Smooth muscle cell (in vitro differentiated cells): ENCODE measurements around the gene GGPS1. TPM values are rescaled to one million over a fixed set of nuclear protein-coding genes. Genes with fewer than 3 reads are reported as not detected.
"Not testable (repeated sequence)": the region's sequence is repeated elsewhere in the genome, so short reads cannot be mapped to it uniquely, and the experiment has no call there.

Source experiments
- DNase-seq: peaks from one replicate; lab custom pipeline; 2025; ENCODE audit not compliant: unreplicated experiment; lab: John Stamatoyannopoulos, UW
- H2AFZ ChIP-seq: fragments of 200-600 bp; sonication (generic); 2 replicates; pipeline ENCODE4 v1.6.0; 2016; ENCODE audit warnings: antibody characterized with exemption, low read depth, mild to moderate bottlenecking
- H3F3A ChIP-seq: fragments of 200-600 bp; sonication (generic); 2 replicates; pipeline ENCODE4 v1.6.0; 2017; ENCODE audit warnings: antibody characterized with exemption, low read depth
- H3K27ac ChIP-seq: fragments of 200-600 bp; sonication (generic); 2 replicates; pipeline ENCODE4 v1.5.1; 2016; ENCODE audit warnings: low read depth, mild to moderate bottlenecking
- H3K27me3 ChIP-seq: fragments of 200-600 bp; sonication (generic); 2 replicates; pipeline ENCODE4 v1.6.1; 2016; ENCODE audit warnings: low read depth, mild to moderate bottlenecking
- H3K36me3 ChIP-seq: fragments of 200-600 bp; sonication (generic); 2 replicates; pipeline ENCODE4 v1.5.1; 2016; ENCODE audit warnings: low read depth
- H3K4me1 ChIP-seq: fragments of 200-600 bp; sonication (generic); 2 replicates; pipeline ENCODE4 v1.5.1; 2016; ENCODE audit warnings: low read depth
- H3K4me2 ChIP-seq: fragments of 200-600 bp; sonication (generic); 2 replicates; pipeline ENCODE4 v1.6.0; 2016; ENCODE audit warnings: mild to moderate bottlenecking
- H3K4me3 ChIP-seq: fragments of 200-600 bp; sonication (generic); 2 replicates; pipeline ENCODE4 v1.5.1; 2016; ENCODE audit warnings: mild to moderate bottlenecking
- H3K79me2 ChIP-seq: fragments of 200-600 bp; sonication (generic); 2 replicates; pipeline ENCODE4 v1.6.0; 2016; ENCODE audit warnings: low read depth, mild to moderate bottlenecking
- H3K9ac ChIP-seq: fragments of 200-600 bp; sonication (generic); 2 replicates; pipeline ENCODE4 v1.6.0; 2016; ENCODE audit warnings: low read depth
- H3K9me3 ChIP-seq: fragments of 200-600 bp; sonication (generic); replicated peaks from 2 replicates; pipeline ENCODE4 v1.5.1; 2016; ENCODE audit warnings: low read depth
- H4K20me1 ChIP-seq: fragments of 200-600 bp; sonication (generic); 2 replicates; pipeline ENCODE4 v1.6.0; 2016; ENCODE audit warnings: low read depth
- CTCF ChIP-seq: fragments of 200-600 bp; sonication (generic); IDR thresholded peaks from 2 replicates; pipeline ENCODE4 v1.5.1; 2017; ENCODE audit warnings: borderline replicate concordance, mild to moderate bottlenecking, antibody characterized with exemption; ENCODE audit not compliant: insufficient read depth, poor library complexity, severe bottlenecking
- WGBS: methylation state at CpG from one replicate; pipeline ENCODE4 v1.1.7; 2016; ENCODE audit warnings: low lambda C conversion rate; 5-methylcytosine and 5-hydroxymethylcytosine counted together
- polyA plus RNA-seq: library from polyadenylated mRNA; unstranded; fragments of >200 nt; fragmentation: Nextera tagmentation; extraction: Ambion mirVana; gene quantifications from 2 replicates; pipeline ENCODE4 v1.2.1, GENCODE V29; 2016
- total RNA-seq: library from RNA; depleted of rRNA; stranded (reverse); fragments of >200 nt; gene quantifications from 2 replicates; pipeline ENCODE4 v1.2.3, GENCODE V29; 2014

Gene GGPS1
- total and polyA plus RNA-seq, 2 experiments from 2014 or later, result 41.3 to 47.5 TPM

GRCh38 chr1:235302143-235302542, 26.2 kb upstream of the GGPS1 start:
- DNase-seq, result no peak
- 43% methylated on average over 1 of the region's 1 CpG for WGBS
- TF ChIP-seq CTCF, result no peak
- H3K4me1 ChIP-seq, result peaks cover 7% of the 10 kb centered on the region
- H4K20me1 ChIP-seq, result peaks cover 100% of the 10 kb centered on the region
- H3K27me3 ChIP-seq, result no peaks in the 10 kb centered on the region
- H3K36me3 ChIP-seq, result no peaks in the 10 kb centered on the region
- no peak overlapping the region for H2AFZ ChIP-seq
- H3K27ac ChIP-seq, result no peak overlapping the region
- peaks cover 99% of the 10 kb centered on the region for H3K79me2 ChIP-seq
- no peaks in the 10 kb centered on the region for H3K9me3 ChIP-seq
- no peak overlapping the region for H3K9ac ChIP-seq
- no peak overlapping the region for H3K4me3 ChIP-seq
- no peak overlapping the region for H3K4me2 ChIP-seq
- H3F3A ChIP-seq, result peaks cover 6% of the 10 kb centered on the region

GRCh38 chr1:235304549-235305451, 23.6 kb upstream of the GGPS1 start:
- peaks cover 86% of the 10 kb centered on the region for H3K79me2 ChIP-seq
- H3K36me3 ChIP-seq, result no peaks in the 10 kb centered on the region
- peaks cover 6% of the 10 kb centered on the region for H3F3A ChIP-seq
- no peak overlapping the region for H3K4me3 ChIP-seq
- no peak for DNase-seq
- no peak for TF ChIP-seq CTCF
- peaks cover 7% of the 10 kb centered on the region for H3K4me1 ChIP-seq
- H4K20me1 ChIP-seq, result peaks cover 90% of the 10 kb centered on the region
- H3K9ac ChIP-seq, result peak overlapping the region; percentile 7
- no peak overlapping the region for H2AFZ ChIP-seq
- peak overlapping the region; percentile 61 for H3K4me2 ChIP-seq
- WGBS, result 62% methylated on average over 6 of the region's 6 CpGs
- no peaks in the 10 kb centered on the region for H3K9me3 ChIP-seq
- H3K27ac ChIP-seq, result peak overlapping the region; percentile 40
- no peaks in the 10 kb centered on the region for H3K27me3 ChIP-seq

GRCh38 chr1:235307158-235308124, 20.9 kb upstream of the GGPS1 start:
- Histone ChIP-seq H3K79me2 (peaks cover 86% of the 10 kb centered on the region), H3K4me3 (no peak overlapping the region), H3K9ac (no peak overlapping the region)

GRCh38 chr1:235309206-235309605, 19.2 kb upstream of the GGPS1 start:
- H3F3A ChIP-seq, H3K9ac ChIP-seq, DNase-seq, H2AFZ ChIP-seq, H3K4me3 ChIP-seq, H3K9me3 ChIP-seq, H3K36me3 ChIP-seq, H3K4me2 ChIP-seq, H3K27me3 ChIP-seq, H3K27ac ChIP-seq: not testable (repeated sequence)
- no CpG with 5 or more reads among the region's 32 CpGs for WGBS
- Histone ChIP-seq H4K20me1 (peaks cover 89% of the 10 kb centered on the region), H3K4me1 (peaks cover 13% of the 10 kb centered on the region), H3K79me2 (peaks cover 86% of the 10 kb centered on the region)

More at GRCh38 chr1:235307158-235308124, 20.9 kb upstream of the GGPS1 start:
- Histone ChIP-seq H3K9me3 (no peaks in the 10 kb centered on the region), H3K27ac (no peak overlapping the region), H3K4me1 (peaks cover 7% of the 10 kb centered on the region), H3K27me3 (no peaks in the 10 kb centered on the region), H3K36me3 (no peaks in the 10 kb centered on the region), H3K4me2 (no peak overlapping the region), H2AFZ (no peak overlapping the region), H3F3A (peaks cover 6% of the 10 kb centered on the region), H4K20me1 (peaks cover 89% of the 10 kb centered on the region)
- no peak for DNase-seq
- WGBS, result 89% methylated on average over 7 of the region's 7 CpGs
- TF ChIP-seq CTCF, result no peak
